SKM-1 treated with dmso at 0.1 percent for 144 hours (cell line): ENCODE measurements around the gene FOXC1.

Source experiments
- DNase-seq: peaks from one replicate; lab custom pipeline; 2025; ENCODE audit not compliant: unreplicated experiment; lab: John Stamatoyannopoulos, UW

The FOXC1 gene

DNA sequence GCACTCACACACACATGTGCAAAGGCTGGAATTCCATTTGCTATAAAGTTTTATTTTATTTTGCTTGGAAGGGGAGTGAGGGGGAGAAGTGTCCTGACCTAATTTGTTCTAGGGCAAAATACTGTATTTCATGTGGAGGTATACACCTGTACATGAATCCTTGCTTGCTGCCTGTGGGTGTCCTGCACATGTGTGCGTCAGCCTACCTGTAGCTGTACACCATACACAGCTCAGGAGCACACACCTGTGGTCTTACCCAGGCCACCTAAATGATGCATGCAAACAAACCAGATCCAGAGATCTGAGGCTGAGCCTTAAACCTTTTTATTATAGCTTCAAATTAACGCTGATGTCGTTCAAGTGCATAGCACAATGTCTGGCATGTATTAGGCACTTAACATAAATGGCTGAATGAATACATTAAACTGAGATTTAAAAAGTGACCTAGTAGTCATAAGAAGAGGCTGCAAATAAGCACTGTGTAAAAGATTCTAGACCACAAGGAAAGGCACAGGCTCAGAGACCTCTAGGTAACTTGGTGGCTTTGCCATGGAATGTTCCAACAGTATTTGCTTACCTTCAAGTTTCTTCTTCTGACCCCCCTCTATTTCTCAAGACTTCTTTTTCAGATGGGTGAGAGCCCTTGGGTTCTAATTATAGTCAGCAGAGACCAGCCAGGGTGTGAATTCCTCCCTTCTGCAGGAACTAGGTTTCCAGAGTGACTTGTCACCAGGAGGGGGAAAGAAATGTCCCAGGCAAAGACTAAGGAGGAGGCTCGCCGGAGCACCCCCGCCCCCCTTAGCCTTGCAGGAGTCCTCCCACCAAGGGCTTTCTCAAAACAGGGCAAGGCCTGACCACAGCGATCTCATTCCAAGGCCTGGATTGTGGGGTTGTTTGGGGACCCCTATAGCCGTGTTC is 13.4 kb downstream of the FOXC1 start:
- DNase-seq = no peak

DNA sequence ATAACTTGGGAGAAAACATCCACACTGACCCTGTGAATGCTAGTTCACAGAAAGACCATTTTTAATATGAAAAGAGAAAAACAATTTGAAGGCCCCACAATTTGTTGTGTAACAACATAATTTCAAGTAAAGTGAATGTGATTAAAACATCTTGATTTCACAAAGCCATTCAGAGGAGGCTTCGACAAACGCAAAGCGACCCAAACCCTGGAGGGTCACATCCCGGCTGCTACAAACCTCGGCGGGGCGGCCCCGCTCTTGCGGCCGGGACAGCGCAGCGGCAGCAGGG is 14.0 kb downstream of the FOXC1 start:
- no peak for DNase-seq

DNA sequence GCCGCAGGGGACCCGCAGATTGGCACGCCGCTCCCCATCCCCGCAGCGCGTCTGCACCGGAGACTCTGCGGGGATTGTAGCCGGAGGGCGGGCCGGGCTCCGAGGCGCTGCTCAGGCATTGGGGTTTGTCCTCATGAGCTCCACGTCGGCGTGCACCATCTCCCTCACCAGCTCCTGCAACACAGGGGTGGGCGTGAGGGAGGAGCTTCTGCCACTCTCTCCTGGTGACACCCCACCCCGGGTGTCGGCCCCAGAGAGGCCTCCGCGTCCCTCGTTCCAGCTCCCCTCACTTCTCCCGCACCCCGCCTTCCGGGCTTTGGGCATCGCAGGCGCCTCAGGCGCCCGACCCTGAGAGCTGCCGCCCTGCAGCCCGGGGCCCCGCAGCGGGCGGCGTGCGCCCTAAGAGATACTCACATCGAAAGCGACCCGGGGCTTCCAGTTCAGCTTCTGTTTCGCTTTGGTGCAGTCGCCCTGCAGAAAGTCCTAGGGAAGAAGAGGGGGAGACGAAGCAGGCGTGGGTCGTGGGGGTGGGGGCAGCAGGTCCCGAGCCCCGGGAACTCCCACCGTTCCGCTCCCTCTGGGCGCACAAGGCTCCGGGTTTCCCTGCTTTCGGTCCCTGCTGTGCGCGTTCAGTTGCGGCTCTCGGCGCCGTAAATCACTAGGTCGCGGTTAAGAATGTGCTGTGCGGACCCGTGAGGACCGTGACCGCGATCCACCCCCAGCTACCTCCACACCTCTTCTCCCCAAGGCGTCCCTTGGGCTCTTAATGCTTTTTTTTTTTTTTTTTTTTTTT is 14.5 kb downstream of the FOXC1 start:
- DNase-seq = no peak

- no peak for DNase-seq
Observed at GRCh38 chr6:1624851-1625781, 15.4 kb downstream of the FOXC1 start.

- DNase-seq = no peak
Observed at GRCh38 chr6:1625794-1626435, 16.2 kb downstream of the FOXC1 start.

- DNase-seq = no peak
Observed at GRCh38 chr6:1626481-1626880, 16.8 kb downstream of the FOXC1 start.

GRCh38 chr6:1627827-1628560 is 18.3 kb downstream of the FOXC1 start:
- DNase-seq = no peak

DNA sequence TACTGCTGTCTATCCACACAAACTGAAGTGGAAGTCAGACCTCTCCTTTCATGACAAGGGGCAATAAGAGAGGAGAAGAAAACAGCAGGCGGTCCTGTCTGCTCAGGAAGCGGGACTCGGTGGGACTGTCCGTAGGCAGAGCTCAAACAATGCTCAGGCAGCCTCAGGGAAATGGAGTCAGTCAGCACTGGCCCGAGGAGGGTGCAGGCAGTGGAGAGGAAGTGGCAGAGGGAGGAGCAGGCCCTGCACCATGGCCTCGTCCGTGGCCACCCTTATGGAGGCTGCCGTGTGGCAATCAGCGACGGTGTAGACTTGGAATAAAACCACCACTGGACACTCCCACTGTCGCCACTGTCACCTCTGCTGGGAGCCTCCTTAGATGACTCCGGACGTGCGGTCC is 19.6 kb downstream of the FOXC1 start:
- no peak for DNase-seq

DNA sequence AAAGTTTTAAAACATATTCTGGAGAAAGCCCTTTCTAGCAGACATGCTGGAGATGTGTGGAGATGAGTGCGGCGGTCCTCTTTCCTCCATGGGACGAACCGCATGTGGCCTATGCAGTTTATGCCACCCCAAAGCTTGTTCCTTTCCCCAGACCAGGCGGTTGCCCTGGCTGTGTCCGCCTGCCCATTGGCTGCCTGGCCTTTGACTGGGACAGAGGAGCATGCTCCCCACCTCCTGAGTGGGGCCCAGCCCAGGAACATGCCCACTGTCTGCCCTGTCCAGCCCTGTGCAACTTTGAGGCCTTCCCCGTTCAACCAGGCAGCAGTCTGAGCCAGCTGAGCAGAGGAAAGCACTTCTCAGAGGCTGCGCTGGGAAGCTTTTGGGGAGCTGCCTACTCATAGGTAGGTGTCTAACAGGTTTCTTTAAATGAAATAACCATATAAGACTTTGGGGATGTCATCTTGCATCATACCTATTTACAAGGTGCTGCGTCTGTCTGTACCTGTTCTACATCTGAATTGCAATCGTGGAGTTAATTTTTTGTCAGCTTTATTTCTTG is 20.6 kb downstream of the FOXC1 start:
- no peak for DNase-seq

DNA sequence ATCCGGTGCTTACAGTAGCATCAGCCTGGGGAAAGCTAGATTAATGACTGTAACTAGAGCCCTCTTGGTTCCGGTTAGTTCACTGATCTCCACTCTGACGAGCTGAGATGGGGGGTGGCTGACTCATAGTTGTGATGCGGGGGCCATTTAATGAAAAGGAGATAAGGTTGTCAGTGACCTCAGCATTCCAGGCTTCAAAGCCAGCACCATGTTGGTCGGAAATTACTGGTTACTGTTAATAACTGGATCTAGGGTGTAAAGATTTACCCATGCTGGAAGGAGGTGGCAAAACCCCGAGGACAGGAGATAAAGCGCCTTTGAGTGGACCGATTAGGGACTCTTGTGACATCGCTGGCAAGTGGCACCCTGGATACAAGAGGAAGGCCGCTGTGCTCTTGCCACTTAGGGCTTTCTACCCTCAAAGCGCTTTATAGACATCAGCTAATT is 21.1 kb downstream of the FOXC1 start:
- DNase-seq = no peak

- no peak for DNase-seq
Observed at GRCh38 chr6:1631251-1631650, 21.5 kb downstream of the FOXC1 start.

- no peak for DNase-seq
Observed at GRCh38 chr6:1633366-1634021, 23.8 kb downstream of the FOXC1 start.

- DNase-seq = no peak
Observed at GRCh38 chr6:1634081-1634480, 24.4 kb downstream of the FOXC1 start.

DNA sequence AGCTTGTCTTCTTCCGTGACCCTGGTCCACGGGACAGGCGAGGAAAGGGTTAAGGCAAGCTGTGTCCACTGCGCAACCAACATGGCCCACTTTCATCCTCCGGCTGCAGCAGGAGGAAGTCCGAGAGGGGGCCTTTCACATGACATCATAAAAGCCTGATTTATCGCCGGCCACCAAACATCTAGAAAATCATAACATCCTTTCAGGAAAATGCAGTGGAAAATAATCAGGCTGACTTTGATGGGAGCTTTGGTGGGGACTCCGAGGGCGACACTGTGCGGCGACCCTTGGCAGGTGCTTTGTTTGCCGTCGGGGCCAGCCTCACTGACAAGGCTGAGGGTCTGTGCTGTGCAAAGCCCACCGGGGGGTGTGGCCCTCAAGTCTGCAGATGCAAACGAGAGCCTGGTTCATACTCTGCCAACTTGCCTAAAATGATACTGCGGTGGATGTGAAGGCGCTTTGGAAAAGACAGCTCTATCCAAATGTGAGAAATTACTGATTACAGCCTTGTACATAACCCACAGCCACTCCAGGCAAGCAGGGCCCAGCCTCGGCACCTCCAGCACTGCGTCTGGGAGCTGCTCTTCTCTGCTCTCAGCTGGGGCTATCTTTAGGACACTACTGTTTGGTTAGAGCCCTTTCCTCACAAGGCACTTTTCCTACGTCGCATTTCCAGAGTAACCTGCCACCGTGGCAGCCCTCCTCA is 25.7 kb downstream of the FOXC1 start:
- no peak for DNase-seq

DNA sequence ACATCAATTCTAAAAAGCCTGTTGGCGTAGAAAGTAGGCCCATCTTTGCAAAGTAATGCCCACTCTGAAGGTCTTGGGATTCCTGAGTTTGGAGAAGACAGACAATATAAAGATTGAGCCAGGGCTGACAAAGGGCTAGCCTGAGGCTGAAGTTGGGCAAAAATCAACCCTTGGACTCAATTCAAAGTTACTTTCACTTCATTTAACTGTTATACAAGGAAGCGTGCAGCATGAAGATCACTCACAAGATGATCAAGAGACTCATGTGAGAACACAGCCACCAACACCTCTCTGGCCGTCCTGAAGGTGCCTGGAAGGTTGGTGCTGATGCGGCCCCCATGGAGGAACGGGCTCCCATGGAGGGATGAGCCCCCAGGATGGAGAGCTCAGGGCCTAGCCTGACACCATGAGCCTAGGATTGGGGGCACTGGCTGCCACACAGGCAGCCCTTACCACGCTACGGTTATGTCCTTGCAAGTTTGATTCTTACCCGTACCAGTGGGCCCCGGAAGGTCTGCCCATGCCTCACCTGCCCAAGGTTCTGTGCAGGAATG is 26.6 kb downstream of the FOXC1 start:
- no peak for DNase-seq

- DNase-seq = no peak
Observed at GRCh38 chr6:1636971-1637871, 27.5 kb downstream of the FOXC1 start.

DNA sequence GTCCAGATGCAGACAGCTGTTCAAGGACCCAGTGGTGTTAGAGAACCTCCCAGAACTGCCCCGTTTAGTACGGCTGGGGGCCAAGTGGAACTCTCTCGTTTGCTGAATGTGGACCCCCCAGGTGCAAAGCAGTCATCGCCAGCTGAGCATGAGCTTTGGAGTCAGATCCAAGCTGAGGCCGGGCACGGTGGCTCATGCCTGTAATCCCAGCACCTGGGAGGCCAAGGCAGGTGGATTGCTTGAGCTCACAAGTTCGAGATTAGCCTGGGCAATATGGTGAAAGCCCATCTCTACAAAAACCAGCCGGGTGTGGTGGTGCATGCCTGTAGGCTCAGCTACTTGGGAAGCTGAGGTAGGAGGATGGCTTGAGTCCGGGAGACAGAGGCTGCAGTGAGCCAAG is 29.7 kb downstream of the FOXC1 start:
- DNase-seq = no peak
